GM19468 (cell line): ENCODE data around the gene CX3CR1.
A peak's percentile ranks its signal among the peaks of the same experiment; 100 is the strongest.
"Not testable (repeated sequence)": the region's sequence is repeated elsewhere in the genome, so short reads cannot be mapped to it uniquely, and the experiment has no call there.

Experiments
- ATAC-seq: cut with Tn5 transposase; IDR thresholded peaks from one replicate; pipeline ENCODE4 v1.9.1; 2021; ENCODE audit warnings: mild to moderate bottlenecking, moderate library complexity, moderate number of reproducible peaks; ENCODE audit not compliant: unreplicated experiment; ENCODE audit errors: extremely low read depth

CX3CR1 gene

DNA sequence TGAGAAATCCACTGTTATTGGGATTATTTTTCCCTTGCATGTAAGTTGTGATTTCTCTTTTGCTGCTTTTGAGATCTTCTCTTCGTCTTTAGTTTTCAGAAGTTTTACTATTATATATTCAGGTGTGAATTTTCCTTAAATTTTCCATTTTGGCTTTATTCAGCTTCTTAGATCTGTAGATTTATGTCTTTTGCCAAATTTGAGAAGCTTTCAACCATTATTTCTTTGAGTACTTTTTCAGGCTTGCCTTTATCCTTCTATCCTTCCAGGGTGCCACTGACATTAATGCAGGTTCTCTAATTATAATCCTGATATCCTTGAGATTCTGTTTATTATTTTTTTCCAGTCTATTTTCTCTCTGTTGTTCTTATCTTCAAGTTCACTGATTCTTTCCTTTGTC is 49.4 kb downstream of the CX3CR1 start:
- no peak for ATAC-seq

- no peak for ATAC-seq
Measured at GRCh38 chr3:39228496-39228895, 51.3 kb downstream of the CX3CR1 start.

GRCh38 chr3:39227596-39227995 is 52.2 kb downstream of the CX3CR1 start:
- ATAC-seq: not testable (repeated sequence)

DNA sequence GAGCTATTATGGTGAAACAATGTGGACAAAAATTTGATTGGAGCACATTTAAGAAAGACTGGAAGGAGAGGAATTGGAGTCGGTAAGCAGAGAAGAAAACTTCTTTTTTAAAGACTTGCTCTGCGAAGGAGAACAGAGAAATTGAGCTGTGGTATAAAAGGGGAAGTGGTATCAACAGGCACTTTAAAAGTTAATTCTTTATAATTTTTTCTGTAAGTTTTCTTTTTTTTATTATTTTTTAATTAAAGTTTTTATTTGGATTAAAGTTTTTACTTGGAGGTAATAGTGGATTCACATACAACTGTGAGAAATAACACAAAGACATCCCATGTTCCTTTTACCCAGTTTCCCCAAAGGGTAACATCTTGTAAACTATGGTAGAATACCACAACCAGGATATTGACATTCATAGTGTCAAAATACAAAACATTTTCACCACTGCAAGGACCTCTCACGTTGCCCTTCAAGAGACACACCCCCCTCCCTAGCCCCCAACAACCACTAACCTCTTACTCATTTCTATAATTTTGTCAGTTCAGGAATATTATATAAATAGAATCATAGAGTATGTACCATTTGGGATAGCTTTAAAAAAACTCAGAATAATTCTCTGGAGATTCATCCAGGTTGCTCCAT is 53.6 kb downstream of the CX3CR1 start:
- peak; percentile 58 for ATAC-seq

GRCh38 chr3:39224288-39224687 is 55.5 kb downstream of the CX3CR1 start:
- no peak for ATAC-seq

DNA sequence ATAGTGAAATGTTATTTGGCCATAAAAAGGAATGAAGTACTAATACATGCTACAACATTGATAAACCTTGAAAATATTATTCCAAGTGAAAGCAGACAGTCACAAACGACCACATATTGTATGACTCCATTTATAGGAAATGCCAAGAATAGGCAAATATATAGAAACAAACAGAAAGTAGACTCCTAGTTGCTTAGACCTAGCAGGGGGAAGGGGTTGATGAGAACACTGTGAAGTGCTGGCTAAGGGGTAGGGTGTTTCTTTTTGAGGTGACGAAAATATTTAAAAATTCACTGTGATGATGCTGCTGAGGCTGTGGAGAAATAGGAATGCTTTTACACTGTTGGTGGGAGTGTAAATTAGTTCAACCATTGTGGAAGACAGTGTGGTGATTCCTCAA is 56.9 kb downstream of the CX3CR1 start:
- ATAC-seq: no peak

GRCh38 chr3:39222462-39222861 is 57.4 kb downstream of the CX3CR1 start:
- no peak for ATAC-seq

DNA sequence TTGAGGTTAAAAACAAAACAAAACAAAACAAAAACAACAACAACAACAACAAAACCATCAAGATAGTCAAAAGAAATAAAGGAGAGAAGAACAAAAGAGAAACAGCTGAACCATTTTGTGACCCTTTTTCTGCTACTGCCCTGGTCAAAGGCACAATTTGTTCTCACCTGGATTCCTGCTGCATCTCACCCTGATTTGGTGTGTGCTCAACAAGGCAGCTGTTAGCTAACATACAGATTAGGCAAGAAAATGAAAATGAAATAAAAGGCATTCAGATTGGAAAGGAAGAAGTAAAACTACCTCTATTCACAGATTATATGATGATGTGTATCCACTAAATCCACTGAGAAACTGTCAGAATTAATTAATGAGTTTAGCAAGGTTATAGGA is 58.7 kb downstream of the CX3CR1 start:
- no peak for ATAC-seq

- no peak for ATAC-seq
Measured at GRCh38 chr3:39220407-39221140, 59.3 kb downstream of the CX3CR1 start.

DNA sequence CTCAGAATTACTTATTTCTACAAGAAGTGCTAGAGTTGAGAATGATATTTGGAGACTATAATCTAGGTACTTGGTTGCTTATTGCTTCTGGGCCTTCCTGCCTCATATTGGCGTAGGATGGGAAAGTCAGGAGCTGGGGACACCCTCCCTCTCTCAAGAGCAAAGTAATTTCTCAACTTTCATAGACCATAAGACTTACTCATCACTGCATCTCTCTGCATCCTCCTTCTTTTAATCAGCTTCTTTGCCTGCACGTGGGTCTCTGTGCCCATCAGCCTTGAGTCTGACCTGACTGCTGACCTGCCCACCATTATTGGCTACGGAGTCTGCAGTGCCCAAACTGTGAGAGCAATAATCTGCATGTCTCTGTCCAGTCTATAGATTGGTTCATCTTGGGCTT is 60.1 kb downstream of the CX3CR1 start:
- ATAC-seq: no peak

DNA sequence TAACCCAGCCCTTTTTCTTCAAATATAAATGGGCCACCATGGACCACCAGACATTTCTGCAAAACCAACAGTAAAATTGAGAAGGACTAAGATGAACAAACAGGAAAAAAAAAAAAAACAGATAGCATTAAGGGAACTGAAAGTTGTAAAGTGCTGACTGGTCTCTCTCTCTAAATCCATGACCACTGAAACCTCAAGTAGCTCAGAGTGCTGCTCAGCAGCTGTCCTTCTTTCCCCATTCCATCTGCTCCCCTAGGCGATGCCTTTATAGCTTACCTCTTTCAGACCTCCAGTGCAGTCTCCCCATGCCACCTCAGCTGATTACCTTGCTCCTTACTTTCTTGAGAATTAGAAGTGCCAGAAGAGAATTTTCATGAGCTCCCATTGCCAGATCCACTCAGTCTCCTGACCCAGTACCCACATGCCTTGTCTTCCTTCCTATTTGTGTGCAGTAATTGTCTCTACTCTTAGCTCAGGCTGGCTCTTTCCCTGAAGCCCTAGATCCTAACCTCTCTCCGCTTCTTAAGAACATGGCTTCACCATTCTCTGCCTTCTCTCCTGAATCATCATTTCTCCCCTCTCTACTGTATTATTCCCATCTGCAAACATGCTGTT is 63.6 kb downstream of the CX3CR1 start:
- ATAC-seq: peak; percentile 91

- no peak for ATAC-seq
Measured at GRCh38 chr3:39213613-39214012, 66.2 kb downstream of the CX3CR1 start.
